GM23338 (cell line): Measurements from ENCODE around the gene C2CD3.

Source experiments
- CREB1 ChIP-seq: fragments of 250-450 bp; sonication (Bioruptor Pico); IDR thresholded peaks from 2 replicates; pipeline ENCODE4 v1.5.0; 2020; ENCODE audit warnings: low read depth, mild to moderate bottlenecking, moderate library complexity
- EZH2 ChIP-seq: fragments of 200-600 bp; sonication (generic); IDR thresholded peaks from one replicate; pipeline ENCODE4 v1.8.0; 2017; ENCODE audit warnings: antibody characterized with exemption, mild to moderate bottlenecking, low read depth; ENCODE audit not compliant: unreplicated experiment
- EZH2phosphoT487 ChIP-seq: fragments of 200-600 bp; sonication (generic); IDR thresholded peaks from one replicate; pipeline ENCODE4 v1.8.1; 2018; ENCODE audit warnings: antibody characterized with exemption; ENCODE audit not compliant: unreplicated experiment
- JUNB ChIP-seq: IDR thresholded peaks from one replicate; pipeline ENCODE4 v1.6.1; 2016; ENCODE audit warnings: antibody characterized with exemption; ENCODE audit not compliant: unreplicated experiment
- POLR2AphosphoS5 ChIP-seq: IDR thresholded peaks from 2 replicates; pipeline ENCODE4 v1.6.1; 2016; ENCODE audit warnings: antibody characterized with exemption, low read depth
- STAT1 ChIP-seq: IDR thresholded peaks from one replicate; pipeline ENCODE4 v1.6.1; 2016; ENCODE audit warnings: antibody characterized with exemption; ENCODE audit not compliant: unreplicated experiment
- ZNF114 ChIP-seq: fragments of 250-450 bp; sonication (Bioruptor Pico); IDR thresholded peaks from 2 replicates; pipeline ENCODE4 v1.5.0; 2020; ENCODE audit warnings: mild to moderate bottlenecking, moderate library complexity
- ZNF331 ChIP-seq: fragments of 250-450 bp; sonication (Bioruptor Pico); IDR thresholded peaks from 2 replicates; pipeline ENCODE4 v1.5.0; 2020; ENCODE audit warnings: low read depth, mild to moderate bottlenecking, moderate library complexity
- TF ChIP-seq, protein P1 (sequence below), 2 experiments: fragments of 200-600 bp in 1 of 2; sonication (generic) in 1 of 2; conservative IDR thresholded peaks; 2 replicates each; pipeline versions ENCODE4 v1.5.1 to v1.6.1; 2016 to 2017; ENCODE audit warnings: antibody characterized with exemption in 2 of 2, low read depth in 2 of 2, mild to moderate bottlenecking in 2 of 2, moderate library complexity in 1 of 2
- TF ChIP-seq, protein P2 (sequence below): IDR thresholded peaks from 2 replicates; pipeline ENCODE4 v1.6.1; 2016; ENCODE audit warnings: antibody characterized with exemption
- TF ChIP-seq, protein P3 (sequence below): fragments of 250-450 bp; sonication (Bioruptor Pico); IDR thresholded peaks from 2 replicates; pipeline ENCODE4 v1.5.0; 2020; ENCODE audit warnings: mild to moderate bottlenecking, moderate library complexity
- TF ChIP-seq, protein P4 (sequence below): IDR thresholded peaks from one replicate; pipeline ENCODE4 v1.6.1; 2018; ENCODE audit warnings: antibody characterized with exemption; ENCODE audit not compliant: unreplicated experiment

DNA sequence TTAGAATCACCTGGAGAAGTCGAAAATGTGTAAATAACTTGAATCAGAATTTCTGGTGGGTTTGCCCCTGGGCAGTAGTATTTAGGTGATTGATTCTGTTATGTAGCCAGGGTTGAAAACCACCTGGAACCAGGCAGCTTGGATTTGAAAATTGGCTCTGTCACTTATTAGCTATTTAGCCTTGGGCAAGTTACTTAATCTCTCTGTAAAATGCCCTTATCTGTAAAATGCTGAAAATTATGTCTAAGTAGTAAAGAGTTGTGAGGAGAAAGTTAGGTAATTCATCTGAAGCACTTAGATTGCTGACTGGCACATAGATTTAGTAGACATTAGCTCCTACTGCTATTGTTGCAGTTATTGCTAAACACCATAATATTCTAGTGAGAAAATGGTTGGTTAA lies 49.6 kb upstream of the C2CD3 start:
- TF ChIP-seq, protein P1, sequence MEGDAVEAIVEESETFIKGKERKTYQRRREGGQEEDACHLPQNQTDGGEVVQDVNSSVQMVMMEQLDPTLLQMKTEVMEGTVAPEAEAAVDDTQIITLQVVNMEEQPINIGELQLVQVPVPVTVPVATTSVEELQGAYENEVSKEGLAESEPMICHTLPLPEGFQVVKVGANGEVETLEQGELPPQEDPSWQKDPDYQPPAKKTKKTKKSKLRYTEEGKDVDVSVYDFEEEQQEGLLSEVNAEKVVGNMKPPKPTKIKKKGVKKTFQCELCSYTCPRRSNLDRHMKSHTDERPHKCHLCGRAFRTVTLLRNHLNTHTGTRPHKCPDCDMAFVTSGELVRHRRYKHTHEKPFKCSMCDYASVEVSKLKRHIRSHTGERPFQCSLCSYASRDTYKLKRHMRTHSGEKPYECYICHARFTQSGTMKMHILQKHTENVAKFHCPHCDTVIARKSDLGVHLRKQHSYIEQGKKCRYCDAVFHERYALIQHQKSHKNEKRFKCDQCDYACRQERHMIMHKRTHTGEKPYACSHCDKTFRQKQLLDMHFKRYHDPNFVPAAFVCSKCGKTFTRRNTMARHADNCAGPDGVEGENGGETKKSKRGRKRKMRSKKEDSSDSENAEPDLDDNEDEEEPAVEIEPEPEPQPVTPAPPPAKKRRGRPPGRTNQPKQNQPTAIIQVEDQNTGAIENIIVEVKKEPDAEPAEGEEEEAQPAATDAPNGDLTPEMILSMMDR (conservative IDR thresholded peaks at IDR 0.05; ENCODE audit: low read depth in 2 of 2) = no peak
- TF ChIP-seq EZH2 (no peak), EZH2phosphoT487 (no peak), CREB1 (CRISPR knock-in tag) (no peak), JUNB (no peak), POLR2AphosphoS5 (no peak), STAT1 (no peak), ZNF331 (CRISPR knock-in tag) (no peak), ZNF114 (CRISPR knock-in tag) (no peak)
- TF ChIP-seq, protein P2, sequence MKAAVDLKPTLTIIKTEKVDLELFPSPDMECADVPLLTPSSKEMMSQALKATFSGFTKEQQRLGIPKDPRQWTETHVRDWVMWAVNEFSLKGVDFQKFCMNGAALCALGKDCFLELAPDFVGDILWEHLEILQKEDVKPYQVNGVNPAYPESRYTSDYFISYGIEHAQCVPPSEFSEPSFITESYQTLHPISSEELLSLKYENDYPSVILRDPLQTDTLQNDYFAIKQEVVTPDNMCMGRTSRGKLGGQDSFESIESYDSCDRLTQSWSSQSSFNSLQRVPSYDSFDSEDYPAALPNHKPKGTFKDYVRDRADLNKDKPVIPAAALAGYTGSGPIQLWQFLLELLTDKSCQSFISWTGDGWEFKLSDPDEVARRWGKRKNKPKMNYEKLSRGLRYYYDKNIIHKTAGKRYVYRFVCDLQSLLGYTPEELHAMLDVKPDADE = no peak
- TF ChIP-seq, protein P3, sequence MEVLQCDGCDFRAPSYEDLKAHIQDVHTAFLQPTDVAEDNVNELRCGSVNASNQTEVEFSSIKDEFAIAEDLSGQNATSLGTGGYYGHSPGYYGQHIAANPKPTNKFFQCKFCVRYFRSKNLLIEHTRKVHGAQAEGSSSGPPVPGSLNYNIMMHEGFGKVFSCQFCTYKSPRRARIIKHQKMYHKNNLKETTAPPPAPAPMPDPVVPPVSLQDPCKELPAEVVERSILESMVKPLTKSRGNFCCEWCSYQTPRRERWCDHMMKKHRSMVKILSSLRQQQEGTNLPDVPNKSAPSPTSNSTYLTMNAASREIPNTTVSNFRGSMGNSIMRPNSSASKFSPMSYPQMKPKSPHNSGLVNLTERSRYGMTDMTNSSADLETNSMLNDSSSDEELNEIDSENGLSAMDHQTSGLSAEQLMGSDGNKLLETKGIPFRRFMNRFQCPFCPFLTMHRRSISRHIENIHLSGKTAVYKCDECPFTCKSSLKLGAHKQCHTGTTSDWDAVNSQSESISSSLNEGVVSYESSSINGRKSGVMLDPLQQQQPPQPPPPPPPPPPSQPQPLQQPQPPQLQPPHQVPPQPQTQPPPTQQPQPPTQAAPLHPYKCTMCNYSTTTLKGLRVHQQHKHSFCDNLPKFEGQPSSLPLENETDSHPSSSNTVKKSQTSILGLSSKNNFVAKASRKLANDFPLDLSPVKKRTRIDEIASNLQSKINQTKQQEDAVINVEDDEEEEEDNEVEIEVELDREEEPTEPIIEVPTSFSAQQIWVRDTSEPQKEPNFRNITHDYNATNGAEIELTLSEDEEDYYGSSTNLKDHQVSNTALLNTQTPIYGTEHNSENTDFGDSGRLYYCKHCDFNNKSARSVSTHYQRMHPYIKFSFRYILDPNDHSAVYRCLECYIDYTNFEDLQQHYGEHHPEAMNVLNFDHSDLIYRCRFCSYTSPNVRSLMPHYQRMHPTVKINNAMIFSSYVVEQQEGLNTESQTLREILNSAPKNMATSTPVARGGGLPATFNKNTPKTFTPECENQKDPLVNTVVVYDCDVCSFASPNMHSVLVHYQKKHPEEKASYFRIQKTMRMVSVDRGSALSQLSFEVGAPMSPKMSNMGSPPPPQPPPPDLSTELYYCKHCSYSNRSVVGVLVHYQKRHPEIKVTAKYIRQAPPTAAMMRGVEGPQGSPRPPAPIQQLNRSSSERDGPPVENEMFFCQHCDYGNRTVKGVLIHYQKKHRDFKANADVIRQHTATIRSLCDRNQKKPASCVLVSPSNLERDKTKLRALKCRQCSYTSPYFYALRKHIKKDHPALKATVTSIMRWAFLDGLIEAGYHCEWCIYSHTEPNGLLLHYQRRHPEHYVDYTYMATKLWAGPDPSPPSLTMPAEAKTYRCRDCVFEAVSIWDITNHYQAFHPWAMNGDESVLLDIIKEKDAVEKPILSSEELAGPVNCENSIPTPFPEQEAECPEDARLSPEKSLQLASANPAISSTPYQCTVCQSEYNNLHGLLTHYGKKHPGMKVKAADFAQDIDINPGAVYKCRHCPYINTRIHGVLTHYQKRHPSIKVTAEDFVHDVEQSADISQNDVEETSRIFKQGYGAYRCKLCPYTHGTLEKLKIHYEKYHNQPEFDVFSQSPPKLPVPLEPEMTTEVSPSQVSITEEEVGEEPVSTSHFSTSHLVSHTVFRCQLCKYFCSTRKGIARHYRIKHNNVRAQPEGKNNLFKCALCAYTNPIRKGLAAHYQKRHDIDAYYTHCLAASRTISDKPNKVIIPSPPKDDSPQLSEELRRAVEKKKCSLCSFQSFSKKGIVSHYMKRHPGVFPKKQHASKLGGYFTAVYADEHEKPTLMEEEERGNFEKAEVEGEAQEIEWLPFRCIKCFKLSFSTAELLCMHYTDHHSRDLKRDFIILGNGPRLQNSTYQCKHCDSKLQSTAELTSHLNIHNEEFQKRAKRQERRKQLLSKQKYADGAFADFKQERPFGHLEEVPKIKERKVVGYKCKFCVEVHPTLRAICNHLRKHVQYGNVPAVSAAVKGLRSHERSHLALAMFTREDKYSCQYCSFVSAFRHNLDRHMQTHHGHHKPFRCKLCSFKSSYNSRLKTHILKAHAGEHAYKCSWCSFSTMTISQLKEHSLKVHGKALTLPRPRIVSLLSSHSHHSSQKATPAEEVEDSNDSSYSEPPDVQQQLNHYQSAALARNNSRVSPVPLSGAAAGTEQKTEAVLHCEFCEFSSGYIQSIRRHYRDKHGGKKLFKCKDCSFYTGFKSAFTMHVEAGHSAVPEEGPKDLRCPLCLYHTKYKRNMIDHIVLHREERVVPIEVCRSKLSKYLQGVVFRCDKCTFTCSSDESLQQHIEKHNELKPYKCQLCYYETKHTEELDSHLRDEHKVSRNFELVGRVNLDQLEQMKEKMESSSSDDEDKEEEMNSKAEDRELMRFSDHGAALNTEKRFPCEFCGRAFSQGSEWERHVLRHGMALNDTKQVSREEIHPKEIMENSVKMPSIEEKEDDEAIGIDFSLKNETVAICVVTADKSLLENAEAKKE (CRISPR knock-in tag) = no peak
- TF ChIP-seq, protein P4, sequence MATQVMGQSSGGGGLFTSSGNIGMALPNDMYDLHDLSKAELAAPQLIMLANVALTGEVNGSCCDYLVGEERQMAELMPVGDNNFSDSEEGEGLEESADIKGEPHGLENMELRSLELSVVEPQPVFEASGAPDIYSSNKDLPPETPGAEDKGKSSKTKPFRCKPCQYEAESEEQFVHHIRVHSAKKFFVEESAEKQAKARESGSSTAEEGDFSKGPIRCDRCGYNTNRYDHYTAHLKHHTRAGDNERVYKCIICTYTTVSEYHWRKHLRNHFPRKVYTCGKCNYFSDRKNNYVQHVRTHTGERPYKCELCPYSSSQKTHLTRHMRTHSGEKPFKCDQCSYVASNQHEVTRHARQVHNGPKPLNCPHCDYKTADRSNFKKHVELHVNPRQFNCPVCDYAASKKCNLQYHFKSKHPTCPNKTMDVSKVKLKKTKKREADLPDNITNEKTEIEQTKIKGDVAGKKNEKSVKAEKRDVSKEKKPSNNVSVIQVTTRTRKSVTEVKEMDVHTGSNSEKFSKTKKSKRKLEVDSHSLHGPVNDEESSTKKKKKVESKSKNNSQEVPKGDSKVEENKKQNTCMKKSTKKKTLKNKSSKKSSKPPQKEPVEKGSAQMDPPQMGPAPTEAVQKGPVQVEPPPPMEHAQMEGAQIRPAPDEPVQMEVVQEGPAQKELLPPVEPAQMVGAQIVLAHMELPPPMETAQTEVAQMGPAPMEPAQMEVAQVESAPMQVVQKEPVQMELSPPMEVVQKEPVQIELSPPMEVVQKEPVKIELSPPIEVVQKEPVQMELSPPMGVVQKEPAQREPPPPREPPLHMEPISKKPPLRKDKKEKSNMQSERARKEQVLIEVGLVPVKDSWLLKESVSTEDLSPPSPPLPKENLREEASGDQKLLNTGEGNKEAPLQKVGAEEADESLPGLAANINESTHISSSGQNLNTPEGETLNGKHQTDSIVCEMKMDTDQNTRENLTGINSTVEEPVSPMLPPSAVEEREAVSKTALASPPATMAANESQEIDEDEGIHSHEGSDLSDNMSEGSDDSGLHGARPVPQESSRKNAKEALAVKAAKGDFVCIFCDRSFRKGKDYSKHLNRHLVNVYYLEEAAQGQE = no peak
